IMR-90 (cell line): ENCODE measurements around the gene PODXL2. TPM values are rescaled to one million over a fixed set of nuclear protein-coding genes. Genes with fewer than 3 reads are reported as not detected.
A peak's percentile ranks its signal among the peaks of the same experiment; 100 is the strongest.

Experiments used
- ATAC-seq: fragments of 200-7000 bp; cut with Tn5 transposase; 2 replicates; pipeline ENCODE4 v1.9.1; 2020; ENCODE audit warnings: low read depth, mild to moderate bottlenecking, moderate library complexity
- BruUV-seq: library from RNA; stranded (reverse); fragments of 400-500 nt; replicated peaks from 2 replicates; lab custom pipeline; 2021; lab: Mats Ljungman, UMichigan
- CTCF ChIA-PET: fragments of 300-600 bp; formaldehyde crosslinking; extraction: SDS; loops from one replicate; lab custom pipeline; 2021; ENCODE audit warnings: antibody characterized with exemption; lab: Yijun Ruan, JAX
- POLR2A ChIA-PET: fragments of 300-600 bp; sonication (Branson Sonifier 250); formaldehyde crosslinking; loops from one replicate; lab custom pipeline; 2022; ENCODE audit warnings: antibody characterized with exemption; ENCODE audit not compliant: unreplicated experiment; lab: Charles Lee
- DNase-seq: peaks from one replicate; pipeline ENCODE4 v3.0.0; 2013
- H2AFZ ChIP-seq: replicated peaks from 2 replicates; pipeline ENCODE3; 2013; ENCODE audit warnings: low read length, mild to moderate bottlenecking; ENCODE audit not compliant: poor library complexity
- H2AK5ac ChIP-seq: 2 replicates; pipeline ENCODE4 v1.6.1; 2013; ENCODE audit warnings: low read depth, low read length, inconsistent platforms
- H2AK9ac ChIP-seq: replicated peaks from 2 replicates; pipeline ENCODE3; 2013; ENCODE audit warnings: mild to moderate bottlenecking, low read depth, low read length, moderate library complexity; ENCODE audit not compliant: poor library complexity
- H2BK120ac ChIP-seq: 2 replicates; pipeline ENCODE4 v1.6.1; 2013; ENCODE audit warnings: low read depth, low read length, inconsistent platforms
- H2BK15ac ChIP-seq: 3 replicates; pipeline ENCODE4 v1.6.1; 2013; ENCODE audit warnings: low read depth, low read length, inconsistent platforms
- H2BK20ac ChIP-seq: 2 replicates; pipeline ENCODE4 v1.6.1; 2013; ENCODE audit warnings: low read depth, mild to moderate bottlenecking, inconsistent platforms, low read length, moderate library complexity
- H2BK5ac ChIP-seq: 2 replicates; pipeline ENCODE4 v1.6.1; 2013; ENCODE audit warnings: mild to moderate bottlenecking, low read depth, low read length, inconsistent platforms; ENCODE audit not compliant: poor library complexity, severe bottlenecking
- H3K14ac ChIP-seq: replicated peaks from 2 replicates; pipeline ENCODE4 v1.6.1; 2013; ENCODE audit warnings: low read depth, low read length, inconsistent platforms
- H3K18ac ChIP-seq: 2 replicates; pipeline ENCODE4 v1.6.1; 2013; ENCODE audit warnings: low read depth, low read length, control low read depth
- H3K23ac ChIP-seq: 2 replicates; pipeline ENCODE4 v1.6.1; 2013; ENCODE audit warnings: low read depth, low read length, inconsistent platforms
- H3K27ac ChIP-seq: 2 replicates; pipeline ENCODE4 v1.5.1; 2013; ENCODE audit warnings: mild to moderate bottlenecking, control low read depth, low read length; ENCODE audit not compliant: insufficient read depth
- H3K27me3 ChIP-seq: 2 replicates; pipeline ENCODE4 v1.6.1; 2013; ENCODE audit warnings: low read length; ENCODE audit not compliant: control insufficient read depth, insufficient read depth
- H3K36me3 ChIP-seq: 2 replicates; pipeline ENCODE4 v1.6.1; 2013; ENCODE audit warnings: low read length, mixed read lengths; ENCODE audit not compliant: control insufficient read depth, insufficient read depth
- H3K4ac ChIP-seq: 2 replicates; pipeline ENCODE4 v1.6.1; 2013; ENCODE audit warnings: low read depth, low read length, inconsistent platforms
- H3K4me1 ChIP-seq: 2 replicates; pipeline ENCODE4 v1.6.1; 2013; ENCODE audit warnings: low read length, mixed read lengths; ENCODE audit not compliant: control insufficient read depth, insufficient read depth
- H3K4me2 ChIP-seq: 2 replicates; pipeline ENCODE4 v1.6.1; 2013; ENCODE audit warnings: low read depth, mild to moderate bottlenecking, control low read depth, low read length, moderate library complexity
- H3K4me3 ChIP-seq: 2 replicates; pipeline ENCODE4 v1.5.1; 2013; ENCODE audit warnings: low read depth, mild to moderate bottlenecking, control low read depth, low read length, moderate library complexity; ENCODE audit not compliant: insufficient read depth
- H3K56ac ChIP-seq: 2 replicates; pipeline ENCODE4 v1.6.1; 2013; ENCODE audit warnings: low read length, inconsistent platforms; ENCODE audit not compliant: insufficient read depth; ENCODE audit errors: extremely low read depth
- H3K79me1 ChIP-seq, 2 experiments: 2 replicates each; pipeline ENCODE4 v1.6.1; 2013; ENCODE audit warnings: low read length in 2 of 2, inconsistent platforms in 1 of 2, low read depth in 1 of 2
- H3K9ac ChIP-seq: 2 replicates; pipeline ENCODE4 v1.6.1; 2013; ENCODE audit warnings: low read depth, low read length, control low read depth
- H3K9me1 ChIP-seq: 2 replicates; pipeline ENCODE4 v1.6.1; 2013; ENCODE audit warnings: low read length, inconsistent platforms; ENCODE audit not compliant: insufficient read depth
- H3K9me3 ChIP-seq: 2 replicates; pipeline ENCODE4 v1.6.1; 2013; ENCODE audit warnings: low read length; ENCODE audit not compliant: control insufficient read depth, insufficient read depth
- H4K20me1 ChIP-seq: 2 replicates; pipeline ENCODE4 v1.6.1; 2013; ENCODE audit warnings: low read length, inconsistent platforms; ENCODE audit not compliant: insufficient read depth
- H4K5ac ChIP-seq: 2 replicates; pipeline ENCODE4 v1.6.1; 2013; ENCODE audit warnings: mild to moderate bottlenecking, low read depth, low read length, control low read depth
- H4K8ac ChIP-seq, 2 experiments: 2 replicates each; pipeline ENCODE4 v1.6.1; 2013; ENCODE audit warnings: low read depth in 2 of 2, low read length in 2 of 2, control low read depth in 1 of 2, inconsistent platforms in 1 of 2
- H4K91ac ChIP-seq: 2 replicates; pipeline ENCODE4 v1.6.1; 2013; ENCODE audit warnings: low read depth, low read length, inconsistent platforms; ENCODE audit not compliant: insufficient read depth
- BHLHE40 ChIP-seq: fragments of 150-350 bp; IDR thresholded peaks from 2 replicates; pipeline ENCODE4 v1.6.1; 2016; ENCODE audit warnings: mild to moderate bottlenecking, low read depth, low read length
- CEBPB ChIP-seq: IDR thresholded peaks from 2 replicates; pipeline ENCODE4 v1.6.1; 2012; ENCODE audit warnings: low read depth, low read length, improper control_type of control experiment
- FOS ChIP-seq: fragments of 150-350 bp; IDR thresholded peaks from 2 replicates; pipeline ENCODE4 v1.6.1; 2016; ENCODE audit warnings: low read depth, low read length
- MAFK ChIP-seq: IDR thresholded peaks from 2 replicates; pipeline ENCODE4 v1.6.1; 2012; ENCODE audit warnings: low read depth, low read length, improper control_type of control experiment
- MAZ ChIP-seq: IDR thresholded peaks from 2 replicates; pipeline ENCODE4 v1.6.1; 2012; ENCODE audit warnings: low read depth, mild to moderate bottlenecking, low read length, improper control_type of control experiment, moderate library complexity, borderline replicate concordance
- MXI1 ChIP-seq: IDR thresholded peaks from 2 replicates; pipeline ENCODE4 v1.6.1; 2012; ENCODE audit warnings: low read depth, mild to moderate bottlenecking, low read length, moderate library complexity, borderline replicate concordance
- NFE2L2 ChIP-seq: fragments of 150-350 bp; IDR thresholded peaks from 2 replicates; pipeline ENCODE4 v1.6.1; 2016; ENCODE audit warnings: low read depth, mild to moderate bottlenecking, low read length
- POLR2A ChIP-seq: IDR thresholded peaks from 2 replicates; pipeline ENCODE4 v1.6.1; 2012; ENCODE audit warnings: mild to moderate bottlenecking, low read depth, low read length
- RAD21 ChIP-seq: IDR thresholded peaks from 2 replicates; pipeline ENCODE4 v1.6.1; 2012; ENCODE audit warnings: low read length, improper control_type of control experiment
- RCOR1 ChIP-seq: IDR thresholded peaks from 2 replicates; pipeline ENCODE4 v1.6.1; 2012; ENCODE audit warnings: mild to moderate bottlenecking, low read length, improper control_type of control experiment; ENCODE audit not compliant: insufficient replicate concordance
- RFX5 ChIP-seq: IDR thresholded peaks from 2 replicates; pipeline ENCODE4 v1.8.0; 2012; ENCODE audit warnings: low read depth, mild to moderate bottlenecking, low read length, moderate library complexity
- SMC3 ChIP-seq: fragments of 150-350 bp; IDR thresholded peaks from 2 replicates; pipeline ENCODE4 v1.6.1; 2016; ENCODE audit warnings: low read depth, mild to moderate bottlenecking, antibody characterized with exemption, low read length, moderate library complexity
- USF2 ChIP-seq: fragments of 150-350 bp; IDR thresholded peaks from 2 replicates; pipeline ENCODE4 v1.6.1; 2017; ENCODE audit warnings: mild to moderate bottlenecking, antibody characterized with exemption, low read length, low read depth
- WGBS, 2 experiments: methylation state at CpG; one replicate each; pipeline versions ENCODE4 v1.1.5 to v1.1.7; 2013; ENCODE audit warnings: missing lambda C conversion rate in 2 of 2; ENCODE audit not compliant: insufficient read length in 1 of 2; ENCODE audit errors: extremely low coverage in 2 of 2; 5-methylcytosine and 5-hydroxymethylcytosine counted together
- dilution Hi-C: fragments of 300-500 bp; cut with HindIII; formaldehyde crosslinking; loops from one replicate; pipeline ENCODE4 v1.14.3; 2018; ENCODE audit warnings: low sequenced_read_pairs; ENCODE audit not compliant: unreplicated experiment
- in situ Hi-C: fragments of 300-500 bp; cut with MboI; formaldehyde crosslinking; loops from 3 replicates; pipeline ENCODE4 v1.14.3; 2019; ENCODE audit warnings: low sequenced_read_pairs, inconsistent platforms, mixed read lengths
- intact Hi-C: fragments of 100-400 bp; cut with micrococcal nuclease; formaldehyde crosslinking; loops from 2 replicates; pipeline ENCODE4 v1.10.0; 2022
- polyA plus RNA-seq, 3 experiments: library from polyadenylated mRNA; depleted of rRNA; stranded (reverse); fragments of >200 nt; gene quantifications; 2 replicates each; pipeline ENCODE4 v1.2.3, GENCODE V29; 2012; ENCODE audit warnings: low replicate concordance in 1 of 3
- total RNA-seq: library from RNA; depleted of rRNA; stranded (reverse); fragments of >200 nt; gene quantifications from 2 replicates; pipeline ENCODE4 v1.2.3, GENCODE V29; 2012
- TF ChIP-seq, protein P1 (sequence below): conservative IDR thresholded peaks from 2 replicates; pipeline ENCODE4 v1.5.1; 2012; ENCODE audit warnings: mild to moderate bottlenecking, low read depth, low read length, improper control_type of control experiment
- TF ChIP-seq, protein P2 (sequence below): fragments of 150-350 bp; IDR thresholded peaks from 2 replicates; pipeline ENCODE4 v1.6.1; 2016; ENCODE audit warnings: low read depth, mild to moderate bottlenecking, low read length, moderate library complexity, borderline replicate concordance

The PODXL2 gene
- total and polyA plus RNA-seq, 2 of the 4 experiments (the other 2 are of a cell fraction), result 1.6 to 5.4 TPM

- Histone ChIP-seq H2AK5ac (no peak overlapping the region), H3K79me1 (peaks cover 0 to 17% of the 10 kb centered on the region in 2 experiments; a peak in 2 of 4 replicates), H2AFZ (no peak overlapping the region), H2BK5ac (no peak overlapping the region), H3K36me3 (peaks cover 3% of the 10 kb centered on the region; the same call in 1 of the 2 replicates), H4K5ac (no peak overlapping the region), H3K18ac (no peak overlapping the region), H3K4me1 (peaks cover 19% of the 10 kb centered on the region), H3K4me2 (no peak overlapping the region), H3K56ac (no peak overlapping the region), H4K8ac (no peak overlapping the region), H2BK15ac (no peak overlapping the region), H4K91ac (no peak overlapping the region), H3K27me3 (no peaks in the 10 kb centered on the region), H3K14ac (no peak overlapping the region), H2AK9ac (peak overlapping the region; percentile 43), H3K27ac (no peak overlapping the region), H3K23ac (no peak overlapping the region), H3K9me1 (peaks cover 22% of the 10 kb centered on the region), H3K9ac (no peak overlapping the region), H3K4ac (no peak overlapping the region), H4K20me1 (no peaks in the 10 kb centered on the region), H3K4me3 (no peak overlapping the region), H2BK120ac (no peak overlapping the region), H2BK20ac (no peak overlapping the region), H3K9me3 (no peaks in the 10 kb centered on the region)
- no TSS peak for BruUV-seq
- DNase-seq (no peak), ATAC-seq (no peak)
- in situ Hi-C loops (no loop called here), intact Hi-C loops (no loop called here), dilution Hi-C loops (no loop called here)
- WGBS, 2 experiments, result 60% methylated on average over 8 of the region's 22 CpGs; no CpG with 5 or more reads in 1 of the 2 experiments
- CTCF ChIA-PET, result no interaction called here
- POLR2A ChIA-PET, result no interaction called here
- TF ChIP-seq BHLHE40, result no peak
- TF ChIP-seq, protein P1, sequence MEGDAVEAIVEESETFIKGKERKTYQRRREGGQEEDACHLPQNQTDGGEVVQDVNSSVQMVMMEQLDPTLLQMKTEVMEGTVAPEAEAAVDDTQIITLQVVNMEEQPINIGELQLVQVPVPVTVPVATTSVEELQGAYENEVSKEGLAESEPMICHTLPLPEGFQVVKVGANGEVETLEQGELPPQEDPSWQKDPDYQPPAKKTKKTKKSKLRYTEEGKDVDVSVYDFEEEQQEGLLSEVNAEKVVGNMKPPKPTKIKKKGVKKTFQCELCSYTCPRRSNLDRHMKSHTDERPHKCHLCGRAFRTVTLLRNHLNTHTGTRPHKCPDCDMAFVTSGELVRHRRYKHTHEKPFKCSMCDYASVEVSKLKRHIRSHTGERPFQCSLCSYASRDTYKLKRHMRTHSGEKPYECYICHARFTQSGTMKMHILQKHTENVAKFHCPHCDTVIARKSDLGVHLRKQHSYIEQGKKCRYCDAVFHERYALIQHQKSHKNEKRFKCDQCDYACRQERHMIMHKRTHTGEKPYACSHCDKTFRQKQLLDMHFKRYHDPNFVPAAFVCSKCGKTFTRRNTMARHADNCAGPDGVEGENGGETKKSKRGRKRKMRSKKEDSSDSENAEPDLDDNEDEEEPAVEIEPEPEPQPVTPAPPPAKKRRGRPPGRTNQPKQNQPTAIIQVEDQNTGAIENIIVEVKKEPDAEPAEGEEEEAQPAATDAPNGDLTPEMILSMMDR, result no peak
- TF ChIP-seq RCOR1, result no peak
- TF ChIP-seq SMC3, result no peak
- TF ChIP-seq MXI1, result no peak
- no peak for TF ChIP-seq CEBPB
- no peak for TF ChIP-seq USF2
- TF ChIP-seq POLR2A, result no peak
- TF ChIP-seq FOS, result no peak
- no peak for TF ChIP-seq NFE2L2
- TF ChIP-seq MAZ, result no peak
- TF ChIP-seq, protein P2, sequence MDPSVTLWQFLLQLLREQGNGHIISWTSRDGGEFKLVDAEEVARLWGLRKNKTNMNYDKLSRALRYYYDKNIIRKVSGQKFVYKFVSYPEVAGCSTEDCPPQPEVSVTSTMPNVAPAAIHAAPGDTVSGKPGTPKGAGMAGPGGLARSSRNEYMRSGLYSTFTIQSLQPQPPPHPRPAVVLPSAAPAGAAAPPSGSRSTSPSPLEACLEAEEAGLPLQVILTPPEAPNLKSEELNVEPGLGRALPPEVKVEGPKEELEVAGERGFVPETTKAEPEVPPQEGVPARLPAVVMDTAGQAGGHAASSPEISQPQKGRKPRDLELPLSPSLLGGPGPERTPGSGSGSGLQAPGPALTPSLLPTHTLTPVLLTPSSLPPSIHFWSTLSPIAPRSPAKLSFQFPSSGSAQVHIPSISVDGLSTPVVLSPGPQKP, result no peak
- TF ChIP-seq RFX5, result no peak
- no peak for TF ChIP-seq RAD21
- TF ChIP-seq MAFK, result no peak
These were observed 56.1 kb downstream of the PODXL2 start for GRCh38 chr3:127684871-127685707.
